NCI-H1092 (cell line): ENCODE results near the gene PRKACA.

Experiments used
- DNase-seq: peaks from one replicate; lab custom pipeline; 2025; lab: John Stamatoyannopoulos, UW

Gene PRKACA

GRCh38 chr19:14116525-14116917 is 1.0 kb downstream of the PRKACA start:
- DNase-seq, result no peak

GRCh38 chr19:14115756-14116155 is 1.8 kb downstream of the PRKACA start:
- no peak for DNase-seq

DNA sequence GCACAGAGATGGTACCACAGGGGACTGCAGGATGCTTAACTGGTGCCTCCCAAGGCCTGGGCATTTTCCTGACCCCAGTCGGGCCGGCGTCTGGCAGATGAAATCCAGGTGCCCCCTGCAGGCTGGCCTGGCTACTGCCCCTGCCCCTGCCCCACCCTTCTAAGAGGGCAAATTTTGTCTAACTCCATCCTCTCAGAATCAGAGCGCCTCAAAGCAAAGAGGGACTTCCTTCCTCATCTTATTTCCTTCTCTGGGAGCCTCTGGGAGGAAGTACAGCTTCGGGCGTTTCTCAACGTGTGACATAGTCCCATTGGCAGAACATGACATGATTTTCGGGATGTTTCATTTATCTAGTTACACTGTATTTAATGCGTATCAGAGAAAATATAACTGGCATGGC is 2.7 kb downstream of the PRKACA start:
- DNase-seq, result no peak

- no peak for DNase-seq
Measured at GRCh38 chr19:14114439-14114838, 3.1 kb downstream of the PRKACA start.

DNA sequence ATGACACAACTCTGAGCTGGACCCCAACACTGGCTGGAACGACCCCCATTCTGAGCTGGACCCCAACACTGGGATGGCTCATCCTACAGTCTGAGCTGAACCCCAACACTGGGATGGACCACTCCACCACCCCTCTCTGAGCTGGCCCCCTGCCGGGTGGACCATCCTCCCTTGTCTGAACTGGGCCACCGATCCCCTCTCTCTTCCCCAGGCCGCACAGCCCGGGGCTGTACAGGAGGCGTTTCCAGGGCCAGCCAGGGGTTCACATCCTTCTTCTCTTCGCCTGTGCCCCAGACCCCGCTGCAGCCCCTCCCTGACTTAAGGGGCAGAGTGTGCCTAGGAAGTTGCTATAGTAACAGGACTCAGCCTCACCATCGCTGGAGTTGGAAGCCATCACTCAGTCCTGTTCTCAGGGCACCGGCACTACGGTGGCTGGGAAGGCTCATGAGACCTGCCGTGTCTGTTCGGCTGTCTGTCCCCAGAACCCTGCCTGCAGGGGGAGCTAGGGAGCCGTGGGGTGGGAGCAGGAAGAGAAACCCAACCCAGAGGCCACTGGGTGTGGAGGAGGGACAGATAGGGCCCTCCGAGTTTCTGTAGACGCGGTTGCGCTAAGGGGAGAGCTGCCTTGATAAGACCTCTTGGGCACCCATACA is 3.7 kb downstream of the PRKACA start:
- no peak for DNase-seq

- no peak for DNase-seq
Measured at GRCh38 chr19:14112809-14113385, 4.7 kb downstream of the PRKACA start.

DNA sequence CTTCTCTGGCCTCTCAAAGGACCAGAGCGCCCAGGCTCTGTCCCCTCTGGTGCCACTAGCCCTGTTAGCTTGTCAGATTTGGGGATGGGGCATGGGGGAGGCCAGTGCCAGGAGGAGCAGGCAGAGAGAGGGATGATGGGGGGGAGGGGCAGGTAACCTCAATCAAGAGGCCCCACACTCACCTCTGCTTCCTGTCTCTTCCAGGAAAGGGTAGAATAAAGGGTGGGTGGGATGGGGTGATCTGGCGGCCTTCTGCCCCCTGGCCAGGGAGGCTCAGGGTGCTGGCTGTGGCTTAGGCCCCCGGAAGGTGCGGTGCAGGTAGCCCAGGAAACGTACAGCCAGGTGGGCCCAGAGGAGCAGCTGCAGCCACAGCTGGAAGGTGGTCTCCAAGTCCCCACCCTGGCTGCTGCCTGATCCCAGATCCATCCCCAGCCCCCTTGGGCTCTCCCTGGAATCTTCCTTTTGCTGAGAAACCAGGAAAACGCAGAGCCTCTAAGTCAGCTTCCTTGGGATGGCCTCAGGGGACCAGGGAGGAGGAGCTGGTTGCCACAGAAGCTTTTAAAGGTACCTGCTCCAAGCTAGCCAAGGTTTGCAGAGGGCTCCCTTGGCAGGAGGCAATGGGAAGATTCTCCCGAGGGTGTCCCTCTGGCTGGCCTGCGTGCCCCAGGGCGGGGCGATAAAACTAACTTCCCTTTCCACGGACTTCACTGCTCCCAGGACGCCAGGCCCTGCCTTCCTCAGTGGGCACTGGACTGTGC is 5.3 kb downstream of the PRKACA start:
- no peak for DNase-seq

GRCh38 chr19:14111486-14111885 is 6.1 kb downstream of the PRKACA start:
- DNase-seq, result no peak

GRCh38 chr19:14110650-14111049 is 6.9 kb downstream of the PRKACA start:
- DNase-seq, result no peak

GRCh38 chr19:14107581-14108461 is 9.7 kb downstream of the PRKACA start:
- DNase-seq, result no peak

- DNase-seq, result no peak
Measured at GRCh38 chr19:14106840-14107239, 10.7 kb downstream of the PRKACA start.

DNA sequence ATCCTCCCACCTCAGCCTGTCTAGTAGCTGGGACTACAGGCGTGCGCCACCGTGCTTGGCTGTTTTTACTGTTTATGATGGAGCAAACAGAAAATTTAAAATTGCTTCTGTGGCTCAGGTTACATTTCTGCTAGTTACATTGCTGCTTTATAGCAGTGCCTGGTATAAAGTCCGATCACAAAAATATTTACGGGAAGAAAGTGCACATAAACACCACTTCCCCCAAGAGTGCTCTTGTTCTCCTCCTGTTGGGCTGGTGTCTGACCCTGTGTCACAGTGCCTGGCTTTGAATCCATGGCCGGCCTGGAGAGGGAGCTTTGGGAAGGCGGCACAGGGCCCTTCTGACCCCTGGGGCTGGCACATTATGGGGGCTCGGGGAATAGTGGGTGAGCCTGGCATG is 11.9 kb downstream of the PRKACA start:
- DNase-seq, result no peak

- no peak for DNase-seq
Measured at GRCh38 chr19:14103310-14103709, 14.3 kb downstream of the PRKACA start.

DNA sequence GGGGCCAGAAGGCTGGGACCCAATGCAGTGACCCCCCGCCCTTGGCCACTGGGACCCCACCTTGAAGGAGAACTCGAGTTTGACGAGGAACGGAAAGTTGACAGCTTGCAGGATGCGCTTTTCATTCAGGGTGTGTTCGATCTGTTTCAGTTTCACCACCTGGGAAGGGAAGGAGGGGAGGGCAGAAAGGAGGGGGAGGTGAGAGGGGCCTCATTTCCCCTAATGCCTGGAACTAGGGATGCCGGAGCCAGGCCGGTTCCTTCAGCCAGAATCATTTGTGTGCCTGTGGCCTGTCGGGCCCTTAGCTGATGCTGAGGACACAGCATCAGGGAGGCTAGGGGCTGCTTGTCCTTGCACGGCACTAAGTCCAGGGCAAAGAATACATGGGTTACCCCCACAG is 14.8 kb downstream of the PRKACA start:
- DNase-seq, result no peak

DNA sequence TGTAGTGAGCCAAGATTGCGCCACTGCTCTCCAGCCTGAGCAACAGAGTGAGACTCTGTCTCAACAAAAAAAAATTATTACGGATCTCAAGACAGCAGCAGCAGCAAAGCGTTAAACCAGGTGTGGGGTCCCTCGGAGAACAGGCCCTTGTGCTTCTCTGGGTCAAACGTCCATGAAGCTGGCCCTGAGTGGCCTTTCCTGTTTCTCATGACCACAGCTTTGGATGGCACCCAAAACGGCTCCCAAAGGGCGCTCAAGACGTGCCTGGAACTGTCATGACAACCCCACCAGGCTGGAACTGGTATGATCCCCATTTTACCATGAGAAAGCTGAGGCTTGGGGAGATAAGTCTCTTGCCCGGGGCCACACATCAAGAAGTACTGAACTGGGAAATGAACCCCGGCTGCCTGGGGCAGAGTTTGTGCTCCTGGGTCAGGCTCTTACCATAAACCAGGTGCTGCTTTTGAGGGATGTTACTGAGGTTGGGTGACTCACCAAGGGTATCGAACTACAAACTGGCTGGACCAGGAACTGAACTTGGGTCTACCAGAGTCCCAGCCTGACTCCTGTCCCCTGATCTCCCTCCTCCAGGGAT is 15.4 kb downstream of the PRKACA start:
- no peak for DNase-seq

DNA sequence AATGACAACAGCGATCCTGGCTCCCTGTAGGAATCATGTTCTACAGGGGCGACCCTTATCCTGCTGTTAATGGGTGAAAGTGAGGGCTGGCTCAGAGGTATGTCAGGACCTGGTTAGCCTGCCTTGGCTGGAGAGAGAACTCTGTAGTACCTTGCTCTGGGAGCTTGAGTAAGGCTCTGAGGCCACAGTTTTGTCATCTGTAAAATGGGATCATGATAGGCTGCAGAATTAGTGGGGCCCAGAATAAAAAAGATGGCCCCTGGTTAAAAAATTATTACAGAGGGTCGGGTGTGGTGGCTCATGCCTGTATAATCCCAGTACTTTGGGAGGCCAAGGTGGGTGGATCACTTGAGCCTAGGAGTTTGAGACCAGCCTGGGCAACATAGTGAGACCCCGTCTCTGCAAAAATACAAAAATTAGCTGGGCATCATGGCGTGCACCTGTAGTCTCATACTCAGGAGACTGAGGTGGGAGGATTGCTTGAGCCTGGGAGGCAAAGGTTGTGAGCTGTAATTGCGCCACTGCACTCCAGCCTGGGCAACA is 16.5 kb downstream of the PRKACA start:
- DNase-seq, result no peak

GRCh38 chr19:14097532-14098151 is 19.9 kb downstream of the PRKACA start:
- DNase-seq, result no peak

GRCh38 chr19:14096272-14096992 is 21.1 kb downstream of the PRKACA start:
- no peak for DNase-seq

DNA sequence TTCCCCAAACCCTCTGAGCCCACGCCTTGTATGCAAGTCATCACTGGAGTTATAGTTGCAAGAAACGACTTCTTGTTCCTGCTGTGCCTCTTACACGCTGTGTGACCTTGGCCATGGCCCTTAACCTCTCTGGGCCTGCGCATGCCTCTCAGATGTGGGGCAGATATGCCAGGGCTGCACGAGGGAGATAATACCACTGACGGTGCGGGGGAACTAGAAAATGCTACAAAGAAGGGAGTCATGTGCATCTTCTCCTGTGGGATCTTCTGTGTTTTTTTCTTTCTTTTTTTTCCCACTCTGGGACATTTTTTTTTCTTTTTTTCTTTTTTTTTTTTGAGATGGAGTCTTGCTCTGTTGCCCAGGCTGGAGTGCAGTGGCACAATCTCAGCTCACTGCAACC is 22.7 kb downstream of the PRKACA start:
- DNase-seq, result no peak

DNA sequence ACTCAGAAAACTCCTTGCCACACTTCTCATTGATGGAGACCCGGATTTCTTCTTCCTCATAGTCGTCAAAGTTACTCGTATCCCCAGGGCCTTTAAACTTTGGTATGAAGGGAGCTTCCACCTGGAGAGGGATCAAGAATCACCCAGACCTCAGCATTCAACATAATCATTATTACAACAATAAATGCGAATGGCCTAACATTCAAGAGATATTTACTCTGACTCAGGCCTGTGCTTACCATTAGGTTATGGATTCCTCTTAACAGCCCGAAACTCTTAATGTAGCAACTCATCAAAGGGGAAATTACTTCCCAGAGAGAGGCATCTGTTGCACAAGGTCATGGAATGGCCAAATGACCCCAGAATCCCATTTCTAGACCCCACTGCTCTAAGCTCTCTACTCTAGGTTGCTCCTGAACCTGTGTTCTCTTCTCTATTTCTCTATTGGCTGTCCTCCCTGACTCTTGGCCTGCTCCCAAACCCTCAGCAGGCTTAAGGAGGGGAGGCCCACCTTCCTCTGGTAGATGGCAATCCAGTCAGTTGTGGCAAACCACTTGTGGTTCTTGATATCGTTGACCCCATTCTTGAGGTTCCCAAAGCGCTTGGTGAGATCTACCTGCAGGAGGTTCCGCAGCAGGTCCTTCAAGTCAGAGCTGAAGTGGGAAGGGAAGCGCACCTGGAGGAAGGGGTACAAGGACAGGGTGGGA is 24.3 kb downstream of the PRKACA start:
- DNase-seq, result no peak
